NCI-H1417 (cell line): ENCODE results near the gene TUBA8.
"Not testable (repeated sequence)": the region's sequence is repeated elsewhere in the genome, so short reads cannot be mapped to it uniquely, and the experiment has no call there.

Experiments used
- DNase-seq, 3 experiments: peaks; one replicate each; lab custom pipeline; 2025; lab: John Stamatoyannopoulos, UW

The TUBA8 gene

GRCh38 chr22:18172776-18173175 is 62.2 kb downstream of the TUBA8 start:
- DNase-seq, result not testable (repeated sequence)

- not testable (repeated sequence) for DNase-seq
These were observed 62.8 kb downstream of the TUBA8 start for GRCh38 chr22:18173441-18173840.
